AG04450 (cell line): ENCODE measurements around the gene ARL2BP. TPM values are rescaled to one million over a fixed set of nuclear protein-coding genes. Genes with fewer than 3 reads are reported as not detected.
"Not testable (repeated sequence)": the region's sequence is repeated elsewhere in the genome, so short reads cannot be mapped to it uniquely, and the experiment has no call there.

Experiments
- CTCF ChIA-PET: fragments of 300-600, 350-600 bp; formaldehyde crosslinking; extraction: SDS; loops from one replicate; lab custom pipeline; 2022; ENCODE audit warnings: antibody characterized with exemption, inconsistent platforms; lab: Charles Lee
- POLR2A ChIA-PET: fragments of 350-600 bp; formaldehyde crosslinking; extraction: SDS; loops from one replicate; lab custom pipeline; 2021; ENCODE audit warnings: antibody characterized with exemption, inconsistent platforms; lab: Yijun Ruan, JAX
- DNase-seq: peaks from one replicate; pipeline ENCODE4 v3.0.0-alpha.2; 2011; ENCODE audit warnings: low read depth, low spot score
- H3K27ac ChIP-seq: one replicate; pipeline ENCODE4 v1.5.1; 2012; ENCODE audit warnings: low read depth, low read length, control low read depth
- H3K27me3 ChIP-seq: one replicate; pipeline ENCODE4 v1.6.0; 2012; ENCODE audit warnings: low read length; ENCODE audit not compliant: control insufficient read depth, insufficient read depth
- H3K4me3 ChIP-seq: 2 replicates; pipeline ENCODE4 v1.5.1; 2011; ENCODE audit warnings: mild to moderate bottlenecking, low read depth, low read length, control low read depth
- H3K9me3 ChIP-seq: 2 replicates; pipeline ENCODE4 v1.5.1; 2012; ENCODE audit warnings: low read length; ENCODE audit not compliant: control insufficient read depth, insufficient read depth
- polyA plus RNA-seq: library from polyadenylated mRNA; depleted of rRNA; stranded (reverse); fragments of >200 nt; gene quantifications from 2 replicates; pipeline ENCODE4 v1.2.3, GENCODE V29; 2011
- TF ChIP-seq, protein P1 (sequence below): IDR thresholded peaks from 2 replicates; pipeline ENCODE4 v1.5.1; 2011; ENCODE audit warnings: low read depth, low read length, control low read depth, inconsistent platforms

ARL2BP gene
- polyA plus RNA-seq, 1 experiment = 107 TPM

DNA sequence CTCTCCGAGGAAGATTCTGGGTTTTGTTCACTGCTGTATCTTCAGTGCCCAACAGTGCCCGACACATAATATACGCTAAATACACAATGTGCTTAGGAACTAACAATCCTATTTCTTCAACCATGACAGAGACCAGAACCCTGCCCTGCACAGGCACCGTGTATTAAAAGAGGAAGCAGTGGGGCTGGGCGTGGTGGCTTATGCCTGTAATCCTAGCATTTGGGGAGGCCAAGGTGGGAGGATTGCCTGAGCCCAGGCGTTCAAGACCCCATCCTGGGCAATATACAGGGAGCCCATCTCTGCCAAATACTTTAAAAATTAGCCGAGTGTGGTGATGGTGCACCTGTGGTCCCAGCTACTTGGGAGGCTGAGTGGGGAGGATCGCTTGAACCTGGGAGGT, 19.3 kb downstream of the ARL2BP start:
- POLR2A ChIA-PET = no interaction called here

DNA sequence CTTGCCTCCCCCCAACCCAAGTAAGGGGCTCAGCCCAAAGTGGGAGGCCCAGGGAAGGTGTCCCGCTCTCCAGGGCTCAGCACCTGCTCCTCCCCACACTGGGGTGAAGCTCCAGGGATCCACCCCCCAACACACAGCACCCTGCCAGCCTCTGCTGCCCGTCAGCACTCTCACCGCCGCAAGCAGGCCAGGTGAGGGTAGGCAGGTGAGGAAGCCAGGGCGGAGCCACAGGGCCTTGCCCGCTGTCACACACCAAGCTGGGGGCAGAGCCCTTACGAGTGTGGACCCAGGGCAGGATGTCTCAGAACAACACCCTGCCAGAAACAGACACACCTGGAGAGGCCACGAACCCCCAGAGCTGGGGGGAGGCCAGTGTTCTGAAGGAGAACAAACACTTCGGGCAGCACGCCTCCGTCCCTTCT, 19.9 kb downstream of the ARL2BP start:
- CTCF ChIA-PET = no interaction called here
- DNase-seq = no peak
- TF ChIP-seq, protein P1, sequence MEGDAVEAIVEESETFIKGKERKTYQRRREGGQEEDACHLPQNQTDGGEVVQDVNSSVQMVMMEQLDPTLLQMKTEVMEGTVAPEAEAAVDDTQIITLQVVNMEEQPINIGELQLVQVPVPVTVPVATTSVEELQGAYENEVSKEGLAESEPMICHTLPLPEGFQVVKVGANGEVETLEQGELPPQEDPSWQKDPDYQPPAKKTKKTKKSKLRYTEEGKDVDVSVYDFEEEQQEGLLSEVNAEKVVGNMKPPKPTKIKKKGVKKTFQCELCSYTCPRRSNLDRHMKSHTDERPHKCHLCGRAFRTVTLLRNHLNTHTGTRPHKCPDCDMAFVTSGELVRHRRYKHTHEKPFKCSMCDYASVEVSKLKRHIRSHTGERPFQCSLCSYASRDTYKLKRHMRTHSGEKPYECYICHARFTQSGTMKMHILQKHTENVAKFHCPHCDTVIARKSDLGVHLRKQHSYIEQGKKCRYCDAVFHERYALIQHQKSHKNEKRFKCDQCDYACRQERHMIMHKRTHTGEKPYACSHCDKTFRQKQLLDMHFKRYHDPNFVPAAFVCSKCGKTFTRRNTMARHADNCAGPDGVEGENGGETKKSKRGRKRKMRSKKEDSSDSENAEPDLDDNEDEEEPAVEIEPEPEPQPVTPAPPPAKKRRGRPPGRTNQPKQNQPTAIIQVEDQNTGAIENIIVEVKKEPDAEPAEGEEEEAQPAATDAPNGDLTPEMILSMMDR = no peak
- H3K9me3 ChIP-seq = no peaks in the 10 kb centered on the region; the same call in 1 of the 2 replicates
- POLR2A ChIA-PET = no interaction called here
- H3K4me3 ChIP-seq = no peak overlapping the region
- H3K27ac ChIP-seq = no peak overlapping the region
- peaks cover 5% of the 10 kb centered on the region for H3K27me3 ChIP-seq

More for the DNA sequence above, 19.3 kb downstream of the ARL2BP start:
- Histone ChIP-seq H3K27me3 (peaks cover 5% of the 10 kb centered on the region), H3K27ac (no peak overlapping the region), H3K4me3 (no peak overlapping the region), H3K9me3 (no peaks in the 10 kb centered on the region; the same call in 1 of the 2 replicates)
- TF ChIP-seq, protein P1 = no peak
- CTCF ChIA-PET = interaction anchor here (0.6 kb wide), 1 partner anchor 100 kb away, joined by 5 read pairs; no protein-coding TSS in a partner anchor
- DNase-seq = no peak

DNA sequence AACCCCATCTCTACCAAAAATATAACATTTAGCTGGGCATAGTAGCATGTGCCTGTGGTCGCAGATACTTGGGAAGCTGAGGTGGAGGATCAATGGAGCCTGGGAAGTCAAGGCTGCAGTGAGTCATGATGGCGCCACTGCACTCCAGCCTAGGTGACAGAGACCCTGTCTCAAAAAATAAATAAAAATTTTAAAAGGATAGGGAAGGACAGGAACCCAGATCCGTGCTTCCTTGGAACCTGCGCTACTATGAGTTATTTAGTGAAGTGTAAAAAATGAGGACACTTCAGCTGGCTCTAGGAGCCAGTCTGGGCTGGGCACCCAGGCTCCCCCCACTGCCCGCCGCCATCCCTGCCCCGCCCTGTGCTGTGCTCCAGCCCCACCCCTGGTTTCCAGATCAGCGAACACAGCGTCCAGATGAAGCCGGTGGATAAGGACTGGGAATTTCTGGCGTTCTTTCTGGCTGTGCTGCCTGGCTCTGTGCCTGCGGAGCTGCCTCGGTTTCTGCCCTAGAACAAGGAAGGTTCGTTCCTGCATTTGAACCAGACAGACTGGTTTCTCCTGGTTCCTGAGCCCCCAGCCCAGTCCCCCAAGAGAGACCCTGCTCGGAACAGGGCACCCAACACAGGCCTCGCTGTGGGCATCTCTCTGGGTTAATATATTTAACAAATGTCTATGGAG, 20.9 kb downstream of the ARL2BP start:
- peaks cover 5% of the 10 kb centered on the region for H3K27me3 ChIP-seq
- H3K27ac ChIP-seq = no peak overlapping the region
- no peaks in the 10 kb centered on the region; the same call in 1 of the 2 replicates for H3K9me3 ChIP-seq
- CTCF ChIA-PET = no interaction called here
- TF ChIP-seq, protein P1 = no peak
- H3K4me3 ChIP-seq = no peak overlapping the region
- DNase-seq = no peak
- POLR2A ChIA-PET = no interaction called here

DNA sequence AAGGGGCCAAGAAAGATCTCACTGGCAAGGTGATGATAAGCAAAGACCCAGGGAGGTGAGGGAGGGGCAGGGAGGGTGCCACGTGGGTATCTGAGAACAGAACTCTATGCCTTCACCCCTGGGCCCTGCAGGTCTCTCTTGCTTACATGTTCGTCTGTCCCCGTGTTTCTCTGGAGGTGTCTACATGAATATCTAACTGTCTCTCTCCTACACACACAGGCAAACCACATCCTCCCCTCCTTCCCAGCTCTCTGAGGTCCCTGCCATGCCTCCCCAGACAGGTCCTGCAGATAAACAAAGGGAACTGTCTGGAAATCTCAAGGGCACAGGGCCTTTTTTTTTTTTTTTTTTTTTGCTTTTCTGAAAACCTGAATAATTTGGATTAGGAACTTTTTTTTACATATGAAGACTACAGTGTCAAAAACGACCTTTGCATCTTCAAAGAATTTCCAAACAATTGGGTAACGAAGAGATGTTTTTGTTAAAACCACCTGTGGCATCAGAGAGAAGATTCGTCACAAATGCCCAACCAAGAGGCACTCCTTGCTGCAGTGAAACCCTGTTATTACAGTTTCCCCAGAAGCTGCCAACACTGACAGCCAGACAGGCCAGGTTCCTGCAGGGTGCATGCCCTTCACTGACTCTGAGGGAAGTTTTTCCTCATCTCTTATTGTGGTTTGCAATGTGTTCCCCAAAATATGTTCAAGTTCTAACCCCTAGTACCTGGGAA, 21.6 kb downstream of the ARL2BP start:
- Histone ChIP-seq H3K27me3 (peaks cover 5% of the 10 kb centered on the region), H3K27ac (no peak overlapping the region), H3K9me3 (no peaks in the 10 kb centered on the region; the same call in 1 of the 2 replicates), H3K4me3 (no peak overlapping the region)
- TF ChIP-seq, protein P1 = no peak
- DNase-seq = no peak
- ChIA-PET CTCF (no interaction called here), POLR2A (interaction anchor here (0.6 kb wide), 1 partner anchor 81 kb away, joined by 3 read pairs; the partner anchor contains the start of genes PSME3IP1 and RSPRY1)

DNA sequence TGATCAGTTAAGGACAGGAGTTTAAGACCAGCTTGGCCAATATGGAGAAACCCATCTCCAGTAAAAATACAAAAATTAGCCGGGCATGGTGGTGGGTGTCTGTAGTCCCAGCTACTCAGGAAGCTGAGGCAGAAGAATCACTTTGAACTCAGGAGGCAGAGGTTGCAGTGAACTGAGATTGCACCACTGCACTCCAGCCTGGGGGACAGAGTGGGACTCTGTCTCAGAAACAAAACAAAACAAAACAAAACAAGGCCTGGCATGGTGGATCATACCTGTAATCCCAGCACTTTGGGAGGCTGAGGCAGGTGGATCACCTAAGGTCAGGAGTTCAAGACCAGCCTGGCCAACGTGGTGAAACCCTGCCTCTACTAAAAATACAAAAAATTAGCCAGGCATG, 22.3 kb downstream of the ARL2BP start:
- POLR2A ChIA-PET = interaction anchor here (0.6 to 0.7 kb wide), 2 partner anchors 22 to 81 kb away, joined by 3 read pairs; partner anchors contain the start of genes ARL2BP, PSME3IP1 and RSPRY1
- H3K9me3 ChIP-seq, CTCF ChIA-PET, H3K4me3 ChIP-seq, DNase-seq, H3K27me3 ChIP-seq, H3K27ac ChIP-seq: not testable (repeated sequence)
